GM11168 (cell line): Measurements from ENCODE around the gene SRCAP.

Source experiments
- in situ Hi-C: fragments of 300-500 bp; cut with MboI; formaldehyde crosslinking; loops from one replicate; pipeline ENCODE4 v1.12.0; 2022; ENCODE audit warnings: low sequenced_read_pairs; ENCODE audit not compliant: unreplicated experiment

Gene SRCAP

GRCh38 chr16:30698816-30699614, at the start of gene SRCAP:
SRCAP (plus strand) TSS chr16:30699171; CDS start chr16:30700825, 1,654 bp downstream.
- in situ Hi-C loops, result no loop called here

- in situ Hi-C loops, result no loop called here
These were observed 49.1 kb upstream of the SRCAP start for GRCh38 chr16:30649725-30650368.

GRCh38 chr16:30650369-30651123, 48.4 kb upstream of the SRCAP start, which contains the start of gene PRR14:
PRR14 (plus strand) TSS chr16:30650960; CDS start chr16:30651646, 686 bp downstream.
- in situ Hi-C loops, result no loop called here

GRCh38 chr16:30651124-30652004, 47.6 kb upstream of the SRCAP start:
- in situ Hi-C loops, result no loop called here

GRCh38 chr16:30652005-30652296, 47.0 kb upstream of the SRCAP start:
- in situ Hi-C loops, result no loop called here

- in situ Hi-C loops, result no loop called here
These were observed 46.3 kb upstream of the SRCAP start for GRCh38 chr16:30652718-30653117.

GRCh38 chr16:30654856-30655255, 44.1 kb upstream of the SRCAP start:
- in situ Hi-C loops, result no loop called here

GRCh38 chr16:30655815-30656347, 43.1 kb upstream of the SRCAP start:
- in situ Hi-C loops, result no loop called here

- in situ Hi-C loops, result no loop called here
These were observed 42.6 kb upstream of the SRCAP start for GRCh38 chr16:30656388-30656787.

- in situ Hi-C loops, result no loop called here
These were observed 41.8 kb upstream of the SRCAP start for GRCh38 chr16:30656974-30657865.

- in situ Hi-C loops, result no loop called here
These were observed 40.9 kb upstream of the SRCAP start, which contains the start of gene FBRS for GRCh38 chr16:30657866-30658730. FBRS (plus strand) TSS chr16:30658431; CDS start chr16:30659519, 1,088 bp downstream.

GRCh38 chr16:30658731-30659506, 40.1 kb upstream of the SRCAP start:
- in situ Hi-C loops, result no loop called here

GRCh38 chr16:30659507-30660423, 39.2 kb upstream of the SRCAP start:
- in situ Hi-C loops, result no loop called here

- in situ Hi-C loops, result no loop called here
These were observed 38.3 kb upstream of the SRCAP start for GRCh38 chr16:30660424-30661261.

- in situ Hi-C loops, result no loop called here
These were observed 36.5 kb upstream of the SRCAP start for GRCh38 chr16:30662449-30662848.
